HG03064 (cell line): ENCODE results near the gene CACNB4.
"Not testable (repeated sequence)": the region's sequence is repeated elsewhere in the genome, so short reads cannot be mapped to it uniquely, and the experiment has no call there.

Experiments used
- ATAC-seq: cut with Tn5 transposase; IDR thresholded peaks from one replicate; pipeline ENCODE4 v1.9.1; 2021; ENCODE audit warnings: low read depth; ENCODE audit not compliant: unreplicated experiment

CACNB4 gene

GRCh38 chr2:151796774-151797173 lies 302.1 kb downstream of the CACNB4 start:
- ATAC-seq: no peak

- no peak for ATAC-seq
These were observed 303.1 kb downstream of the CACNB4 start for GRCh38 chr2:151795646-151796240.

GRCh38 chr2:151794422-151794821 lies 304.4 kb downstream of the CACNB4 start:
- ATAC-seq: not testable (repeated sequence)

- no peak for ATAC-seq
These were observed 305.7 kb downstream of the CACNB4 start for GRCh38 chr2:151793123-151793522.

- no peak for ATAC-seq
These were observed 306.3 kb downstream of the CACNB4 start for GRCh38 chr2:151792589-151792988.

GRCh38 chr2:151791545-151791944 lies 307.3 kb downstream of the CACNB4 start:
- ATAC-seq: no peak

GRCh38 chr2:151790689-151791088 lies 308.2 kb downstream of the CACNB4 start:
- no peak for ATAC-seq

GRCh38 chr2:151789055-151789834 lies 309.6 kb downstream of the CACNB4 start:
- ATAC-seq: no peak

GRCh38 chr2:151786483-151786882 lies 312.4 kb downstream of the CACNB4 start:
- no peak for ATAC-seq

GRCh38 chr2:151786077-151786476 lies 312.8 kb downstream of the CACNB4 start:
- ATAC-seq: no peak

GRCh38 chr2:151783133-151783520 lies 315.7 kb downstream of the CACNB4 start:
- ATAC-seq: no peak
